GM06990 (cell line): ENCODE results near the gene VIPR2.

ENCODE experiments used
- DNase-seq: peaks from one replicate; pipeline ENCODE4 v3.0.0-alpha.2; 2011; ENCODE audit not compliant: insufficient read length; ENCODE audit errors: extremely low read depth
- H3K27me3 ChIP-seq: replicated peaks from 2 replicates; pipeline ENCODE4 v1.6.0; 2011; ENCODE audit warnings: low read length; ENCODE audit not compliant: control insufficient read depth, insufficient read depth
- H3K36me3 ChIP-seq: 2 replicates; pipeline ENCODE4 v1.5.1; 2011; ENCODE audit warnings: low read length; ENCODE audit not compliant: control insufficient read depth, insufficient read depth
- H3K4me3 ChIP-seq: replicated peaks from 2 replicates; pipeline ENCODE4 v1.5.1; 2011; ENCODE audit warnings: low read depth, mild to moderate bottlenecking, control low read depth, low read length
- TF ChIP-seq, protein P1 (sequence below): IDR thresholded peaks from 2 replicates; pipeline ENCODE4 v1.5.1; 2011; ENCODE audit warnings: low read length, control low read depth, mild to moderate bottlenecking, inconsistent platforms; ENCODE audit not compliant: insufficient read depth, poor library complexity, severe bottlenecking

The VIPR2 gene

DNA sequence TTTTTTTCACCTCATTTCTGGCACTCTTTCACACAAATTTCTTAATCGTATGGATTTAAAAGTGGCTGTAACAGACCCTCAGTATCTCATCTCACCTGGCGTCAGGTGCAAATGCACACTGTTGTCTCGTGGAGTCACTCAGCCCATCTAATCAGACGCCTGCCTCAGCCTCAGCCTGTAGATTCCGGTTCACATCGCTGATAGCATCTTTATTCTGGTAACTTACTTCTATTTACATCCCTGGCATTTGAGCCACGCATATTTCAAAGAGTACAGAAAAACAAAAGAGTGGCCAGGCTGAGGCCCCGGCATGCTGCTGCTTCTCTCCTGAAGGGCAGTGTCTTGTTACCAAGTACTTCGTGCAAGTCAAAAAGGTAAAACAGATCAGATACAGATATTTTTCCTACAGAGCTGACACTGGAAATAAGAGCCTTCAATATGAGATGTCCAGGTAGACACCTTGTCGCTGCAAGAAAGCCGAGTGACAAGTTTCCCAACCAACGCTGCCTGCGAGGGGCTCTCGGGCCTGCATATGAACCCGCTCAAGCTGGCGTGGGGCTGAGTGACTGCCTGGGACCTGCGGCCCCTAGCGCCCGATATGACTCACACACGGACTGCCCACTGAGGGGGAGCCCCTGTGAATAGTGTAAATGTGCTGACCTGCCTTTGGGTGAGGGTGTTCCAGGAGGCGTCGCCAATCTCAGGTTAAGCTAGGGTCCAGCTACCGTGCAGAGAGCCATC lies 4.3 kb downstream of the VIPR2 start:
- no peaks in the 10 kb centered on the region for H3K36me3 ChIP-seq
- TF ChIP-seq, protein P1, sequence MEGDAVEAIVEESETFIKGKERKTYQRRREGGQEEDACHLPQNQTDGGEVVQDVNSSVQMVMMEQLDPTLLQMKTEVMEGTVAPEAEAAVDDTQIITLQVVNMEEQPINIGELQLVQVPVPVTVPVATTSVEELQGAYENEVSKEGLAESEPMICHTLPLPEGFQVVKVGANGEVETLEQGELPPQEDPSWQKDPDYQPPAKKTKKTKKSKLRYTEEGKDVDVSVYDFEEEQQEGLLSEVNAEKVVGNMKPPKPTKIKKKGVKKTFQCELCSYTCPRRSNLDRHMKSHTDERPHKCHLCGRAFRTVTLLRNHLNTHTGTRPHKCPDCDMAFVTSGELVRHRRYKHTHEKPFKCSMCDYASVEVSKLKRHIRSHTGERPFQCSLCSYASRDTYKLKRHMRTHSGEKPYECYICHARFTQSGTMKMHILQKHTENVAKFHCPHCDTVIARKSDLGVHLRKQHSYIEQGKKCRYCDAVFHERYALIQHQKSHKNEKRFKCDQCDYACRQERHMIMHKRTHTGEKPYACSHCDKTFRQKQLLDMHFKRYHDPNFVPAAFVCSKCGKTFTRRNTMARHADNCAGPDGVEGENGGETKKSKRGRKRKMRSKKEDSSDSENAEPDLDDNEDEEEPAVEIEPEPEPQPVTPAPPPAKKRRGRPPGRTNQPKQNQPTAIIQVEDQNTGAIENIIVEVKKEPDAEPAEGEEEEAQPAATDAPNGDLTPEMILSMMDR = no peak

DNA sequence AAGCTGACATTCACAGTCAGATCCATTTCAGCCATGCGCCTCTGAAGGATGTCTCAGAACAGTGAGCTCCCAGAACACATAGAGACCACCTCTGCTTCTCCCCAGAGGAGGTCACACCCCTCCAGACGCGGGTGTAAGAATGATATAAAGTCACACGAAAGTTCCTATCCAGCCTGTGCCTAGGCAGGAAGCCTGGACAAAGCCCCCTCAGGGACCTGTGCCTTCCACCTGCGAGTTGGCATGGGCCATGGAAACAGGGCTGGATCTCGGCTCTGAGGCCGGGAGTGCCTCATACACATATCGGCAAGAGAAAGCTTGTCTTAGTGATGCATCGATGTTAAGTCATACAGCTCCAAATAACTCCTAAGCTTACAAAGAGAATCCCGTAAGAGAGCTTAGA lies 5.0 kb downstream of the VIPR2 start:
- no peaks in the 10 kb centered on the region for H3K27me3 ChIP-seq
- TF ChIP-seq, protein P1 = no peak
- H3K4me3 ChIP-seq = no peak overlapping the region
- no peak for DNase-seq
- H3K36me3 ChIP-seq = no peaks in the 10 kb centered on the region

More for the DNA sequence above, 4.3 kb downstream of the VIPR2 start:
- DNase-seq = no peak
- Histone ChIP-seq H3K4me3 (no peak overlapping the region), H3K27me3 (no peaks in the 10 kb centered on the region)

DNA sequence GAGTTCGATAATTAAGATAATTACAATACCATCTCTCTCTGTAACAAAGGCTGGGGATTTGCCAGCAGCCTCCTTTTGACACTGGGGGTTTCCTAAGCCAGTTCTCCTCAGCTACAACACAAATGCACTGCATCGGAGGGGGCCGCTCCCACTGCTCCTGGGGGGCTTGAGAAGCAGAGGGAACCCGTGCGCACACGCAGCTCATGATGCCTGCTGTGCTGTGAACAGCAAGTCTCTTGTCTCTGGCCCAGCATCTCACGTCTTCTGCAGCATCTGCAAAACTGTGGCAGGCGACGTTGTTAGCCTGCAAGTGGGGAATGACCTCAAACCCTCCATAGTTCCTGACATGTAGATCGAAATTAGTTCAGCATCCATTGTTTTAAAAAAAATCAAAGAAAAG lies 5.5 kb downstream of the VIPR2 start:
- H3K4me3 ChIP-seq = no peak overlapping the region
- no peak for DNase-seq
- no peaks in the 10 kb centered on the region for H3K36me3 ChIP-seq
- H3K27me3 ChIP-seq = no peaks in the 10 kb centered on the region
- TF ChIP-seq, protein P1 = no peak

DNA sequence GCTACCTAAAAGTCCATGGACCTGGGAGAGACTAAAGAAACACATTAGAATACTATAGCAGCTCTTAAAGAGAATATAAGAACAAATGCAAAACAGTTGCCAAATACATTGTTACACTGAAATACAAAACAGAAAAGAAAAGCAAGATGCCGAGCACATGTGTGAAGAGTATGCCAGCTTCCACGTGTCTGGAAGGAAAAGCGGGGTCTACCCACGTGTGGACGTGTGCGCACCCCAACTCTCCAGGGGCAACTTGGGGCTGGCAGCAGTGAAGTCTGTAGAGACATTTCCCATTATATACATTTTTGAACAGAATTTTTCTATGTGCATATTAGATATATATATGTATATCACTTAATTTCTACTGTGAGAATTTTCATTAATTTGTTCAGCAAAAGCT lies 6.2 kb downstream of the VIPR2 start:
- Histone ChIP-seq H3K36me3 (no peaks in the 10 kb centered on the region), H3K27me3 (no peaks in the 10 kb centered on the region), H3K4me3 (no peak overlapping the region)
- DNase-seq = no peak
- TF ChIP-seq, protein P1 = no peak

DNA sequence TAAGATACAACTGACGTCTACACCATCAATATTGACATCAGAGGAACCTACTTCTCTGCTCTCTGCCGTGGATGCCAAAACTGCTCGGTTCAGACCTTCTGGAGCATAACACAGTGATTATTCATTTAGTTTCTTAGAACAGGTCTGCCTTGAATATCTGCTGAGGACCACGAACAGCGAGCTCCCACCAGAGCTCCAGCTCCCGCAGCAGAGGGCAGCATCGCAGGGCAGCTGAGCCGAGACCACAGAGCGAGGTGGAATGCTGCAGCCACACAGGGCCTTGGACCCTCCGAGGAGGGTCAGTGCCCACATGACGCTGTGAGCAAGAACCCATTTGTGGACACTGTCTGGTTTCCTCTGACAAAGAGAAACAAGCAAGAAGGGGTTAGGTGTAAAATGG lies 6.8 kb downstream of the VIPR2 start:
- TF ChIP-seq, protein P1 = no peak
- no peaks in the 10 kb centered on the region for H3K36me3 ChIP-seq
- no peak for DNase-seq
- no peaks in the 10 kb centered on the region for H3K27me3 ChIP-seq
- no peak overlapping the region for H3K4me3 ChIP-seq

DNA sequence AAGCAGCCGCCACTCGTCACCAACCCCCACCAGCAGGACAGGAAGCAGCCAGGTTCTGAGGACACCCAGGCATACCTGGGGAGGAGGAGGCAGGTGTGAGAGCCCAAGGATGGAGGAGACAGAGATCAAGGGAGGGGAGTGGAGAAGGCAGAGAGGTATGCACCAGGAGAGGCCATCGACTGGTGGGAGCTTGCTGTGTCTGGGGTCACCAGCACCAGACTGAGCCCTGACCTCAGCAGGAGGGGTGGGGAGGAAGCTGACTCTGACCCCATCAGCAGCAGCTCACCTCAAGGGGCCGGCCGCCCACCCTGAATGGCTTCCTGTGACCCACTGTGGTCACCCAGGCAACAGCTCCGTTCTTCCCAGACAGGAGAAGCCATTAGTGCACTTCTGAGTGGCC lies 7.8 kb downstream of the VIPR2 start:
- DNase-seq = no peak
- TF ChIP-seq, protein P1 = no peak
- H3K27me3 ChIP-seq = no peaks in the 10 kb centered on the region

More for the DNA sequence above, 7.8 kb downstream of the VIPR2 start:
- Histone ChIP-seq H3K36me3 (no peaks in the 10 kb centered on the region), H3K4me3 (no peak overlapping the region)
